ENCODE data around the gene IDH3B. TPM values are rescaled to one million over a fixed set of nuclear protein-coding genes. Genes with fewer than 3 reads are reported as not detected.

IDH3B gene
- total and polyA plus RNA-seq, 2 of the 8 experiments (the other 6 are each of a cell fraction or from before 2014, with no cell fraction given): 110 to 167 TPM

- TF ChIP-seq, protein P1, sequence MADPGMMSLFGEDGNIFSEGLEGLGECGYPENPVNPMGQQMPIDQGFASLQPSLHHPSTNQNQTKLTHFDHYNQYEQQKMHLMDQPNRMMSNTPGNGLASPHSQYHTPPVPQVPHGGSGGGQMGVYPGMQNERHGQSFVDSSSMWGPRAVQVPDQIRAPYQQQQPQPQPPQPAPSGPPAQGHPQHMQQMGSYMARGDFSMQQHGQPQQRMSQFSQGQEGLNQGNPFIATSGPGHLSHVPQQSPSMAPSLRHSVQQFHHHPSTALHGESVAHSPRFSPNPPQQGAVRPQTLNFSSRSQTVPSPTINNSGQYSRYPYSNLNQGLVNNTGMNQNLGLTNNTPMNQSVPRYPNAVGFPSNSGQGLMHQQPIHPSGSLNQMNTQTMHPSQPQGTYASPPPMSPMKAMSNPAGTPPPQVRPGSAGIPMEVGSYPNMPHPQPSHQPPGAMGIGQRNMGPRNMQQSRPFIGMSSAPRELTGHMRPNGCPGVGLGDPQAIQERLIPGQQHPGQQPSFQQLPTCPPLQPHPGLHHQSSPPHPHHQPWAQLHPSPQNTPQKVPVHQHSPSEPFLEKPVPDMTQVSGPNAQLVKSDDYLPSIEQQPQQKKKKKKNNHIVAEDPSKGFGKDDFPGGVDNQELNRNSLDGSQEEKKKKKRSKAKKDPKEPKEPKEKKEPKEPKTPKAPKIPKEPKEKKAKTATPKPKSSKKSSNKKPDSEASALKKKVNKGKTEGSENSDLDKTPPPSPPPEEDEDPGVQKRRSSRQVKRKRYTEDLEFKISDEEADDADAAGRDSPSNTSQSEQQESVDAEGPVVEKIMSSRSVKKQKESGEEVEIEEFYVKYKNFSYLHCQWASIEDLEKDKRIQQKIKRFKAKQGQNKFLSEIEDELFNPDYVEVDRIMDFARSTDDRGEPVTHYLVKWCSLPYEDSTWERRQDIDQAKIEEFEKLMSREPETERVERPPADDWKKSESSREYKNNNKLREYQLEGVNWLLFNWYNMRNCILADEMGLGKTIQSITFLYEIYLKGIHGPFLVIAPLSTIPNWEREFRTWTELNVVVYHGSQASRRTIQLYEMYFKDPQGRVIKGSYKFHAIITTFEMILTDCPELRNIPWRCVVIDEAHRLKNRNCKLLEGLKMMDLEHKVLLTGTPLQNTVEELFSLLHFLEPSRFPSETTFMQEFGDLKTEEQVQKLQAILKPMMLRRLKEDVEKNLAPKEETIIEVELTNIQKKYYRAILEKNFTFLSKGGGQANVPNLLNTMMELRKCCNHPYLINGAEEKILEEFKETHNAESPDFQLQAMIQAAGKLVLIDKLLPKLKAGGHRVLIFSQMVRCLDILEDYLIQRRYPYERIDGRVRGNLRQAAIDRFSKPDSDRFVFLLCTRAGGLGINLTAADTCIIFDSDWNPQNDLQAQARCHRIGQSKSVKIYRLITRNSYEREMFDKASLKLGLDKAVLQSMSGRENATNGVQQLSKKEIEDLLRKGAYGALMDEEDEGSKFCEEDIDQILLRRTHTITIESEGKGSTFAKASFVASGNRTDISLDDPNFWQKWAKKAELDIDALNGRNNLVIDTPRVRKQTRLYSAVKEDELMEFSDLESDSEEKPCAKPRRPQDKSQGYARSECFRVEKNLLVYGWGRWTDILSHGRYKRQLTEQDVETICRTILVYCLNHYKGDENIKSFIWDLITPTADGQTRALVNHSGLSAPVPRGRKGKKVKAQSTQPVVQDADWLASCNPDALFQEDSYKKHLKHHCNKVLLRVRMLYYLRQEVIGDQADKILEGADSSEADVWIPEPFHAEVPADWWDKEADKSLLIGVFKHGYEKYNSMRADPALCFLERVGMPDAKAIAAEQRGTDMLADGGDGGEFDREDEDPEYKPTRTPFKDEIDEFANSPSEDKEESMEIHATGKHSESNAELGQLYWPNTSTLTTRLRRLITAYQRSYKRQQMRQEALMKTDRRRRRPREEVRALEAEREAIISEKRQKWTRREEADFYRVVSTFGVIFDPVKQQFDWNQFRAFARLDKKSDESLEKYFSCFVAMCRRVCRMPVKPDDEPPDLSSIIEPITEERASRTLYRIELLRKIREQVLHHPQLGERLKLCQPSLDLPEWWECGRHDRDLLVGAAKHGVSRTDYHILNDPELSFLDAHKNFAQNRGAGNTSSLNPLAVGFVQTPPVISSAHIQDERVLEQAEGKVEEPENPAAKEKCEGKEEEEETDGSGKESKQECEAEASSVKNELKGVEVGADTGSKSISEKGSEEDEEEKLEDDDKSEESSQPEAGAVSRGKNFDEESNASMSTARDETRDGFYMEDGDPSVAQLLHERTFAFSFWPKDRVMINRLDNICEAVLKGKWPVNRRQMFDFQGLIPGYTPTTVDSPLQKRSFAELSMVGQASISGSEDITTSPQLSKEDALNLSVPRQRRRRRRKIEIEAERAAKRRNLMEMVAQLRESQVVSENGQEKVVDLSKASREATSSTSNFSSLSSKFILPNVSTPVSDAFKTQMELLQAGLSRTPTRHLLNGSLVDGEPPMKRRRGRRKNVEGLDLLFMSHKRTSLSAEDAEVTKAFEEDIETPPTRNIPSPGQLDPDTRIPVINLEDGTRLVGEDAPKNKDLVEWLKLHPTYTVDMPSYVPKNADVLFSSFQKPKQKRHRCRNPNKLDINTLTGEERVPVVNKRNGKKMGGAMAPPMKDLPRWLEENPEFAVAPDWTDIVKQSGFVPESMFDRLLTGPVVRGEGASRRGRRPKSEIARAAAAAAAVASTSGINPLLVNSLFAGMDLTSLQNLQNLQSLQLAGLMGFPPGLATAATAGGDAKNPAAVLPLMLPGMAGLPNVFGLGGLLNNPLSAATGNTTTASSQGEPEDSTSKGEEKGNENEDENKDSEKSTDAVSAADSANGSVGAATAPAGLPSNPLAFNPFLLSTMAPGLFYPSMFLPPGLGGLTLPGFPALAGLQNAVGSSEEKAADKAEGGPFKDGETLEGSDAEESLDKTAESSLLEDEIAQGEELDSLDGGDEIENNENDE (IDR thresholded peaks at IDR 0.05; ENCODE audit: insufficient replicate concordance, low read length): no peak
- TF ChIP-seq SP1 (IDR thresholded peaks at IDR 0.05; ENCODE audit: low read depth, low read length) (no peak), SIX5 (IDR thresholded peaks at IDR 0.05; ENCODE audit: low read depth, low read length) (no peak), KDM1A (IDR thresholded peaks at IDR 0.05; ENCODE audit: borderline replicate concordance, low read length) (no peak), CTBP2 (IDR thresholded peaks at IDR 0.05; ENCODE audit: borderline replicate concordance, insufficient read depth, insufficient read length, low read length) (no peak), NRF1 (IDR thresholded peaks at IDR 0.05; ENCODE audit: low read depth, low read length) (no peak)
Measured at GRCh38 chr20:2625062-2625461, 39.0 kb downstream of the IDH3B start (continued).

Measured in H1 (cell line).